ENCODE measurements around the gene IGFLR1. TPM values are rescaled to one million over a fixed set of nuclear protein-coding genes. Genes with fewer than 3 reads are reported as not detected.

IGFLR1 gene
- total RNA-seq, 1 donor from 2014 or later: 2.4 TPM

DNA sequence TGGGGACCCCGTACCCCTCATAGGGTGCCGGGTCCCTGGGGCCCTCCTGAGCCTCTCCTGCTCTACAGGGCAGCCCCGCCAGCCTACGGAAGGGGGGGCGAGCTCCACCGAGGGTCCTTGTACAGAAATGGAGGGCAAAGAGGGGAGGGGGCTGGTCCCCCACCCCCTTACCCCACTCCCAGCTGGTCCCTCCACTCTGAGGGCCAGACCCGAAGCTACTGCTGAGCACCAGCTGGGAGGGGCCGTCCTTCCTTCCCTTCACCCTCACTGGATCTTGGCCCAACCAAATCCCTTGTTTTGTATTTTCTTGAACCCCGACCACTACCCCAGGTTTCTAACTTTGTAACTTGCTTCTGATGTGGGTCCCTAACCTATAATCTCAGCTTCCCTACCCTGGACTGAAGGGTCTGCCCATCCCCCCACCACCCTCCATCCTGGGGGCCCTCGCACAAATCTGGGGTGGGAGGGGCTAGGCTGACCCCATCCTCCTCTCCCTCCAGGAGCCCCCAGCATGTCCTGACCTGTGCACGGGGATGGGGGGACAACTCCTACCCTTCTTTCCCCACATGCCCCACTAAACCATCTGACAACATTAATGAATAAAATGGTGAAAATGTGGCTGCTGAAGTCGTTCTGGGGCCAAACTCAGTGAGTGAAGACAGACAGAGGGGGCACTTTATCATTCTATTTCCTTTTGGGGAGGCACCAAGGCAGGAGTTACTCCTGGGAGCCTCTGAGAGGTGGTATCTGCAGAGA lies 46.1 kb upstream of the IGFLR1 start:
- Histone ChIP-seq H3K79me2 (ENCODE audit: insufficient read depth, low read length) (no peaks in the 10 kb centered on the region), H3K9me3 (ENCODE audit: insufficient read depth, low read depth, low read length) (no peaks in the 10 kb centered on the region), H4K20me1 (ENCODE audit: insufficient read depth, low read length) (no peaks in the 10 kb centered on the region), H3K4me2 (ENCODE audit: low read length) (no peak overlapping the region), H3K4me3 (ENCODE audit: insufficient read depth, low read depth, low read length) (no peak overlapping the region), H3K27ac (ENCODE audit: low read depth, low read length) (no peak overlapping the region), H2AFZ (ENCODE audit: low read depth, low read length) (no peak overlapping the region), H3K27me3 (ENCODE audit: insufficient read depth, low read length) (no peaks in the 10 kb centered on the region), H3K9ac (ENCODE audit: low read length) (no peak overlapping the region), H3K36me3 (ENCODE audit: insufficient read depth, low read length) (no peaks in the 10 kb centered on the region), H3K4me1 (ENCODE audit: insufficient read depth, low read length) (no peaks in the 10 kb centered on the region)
- TF ChIP-seq EZH2 (IDR thresholded peaks at IDR 0.05; ENCODE audit: insufficient read depth, low read length): no peak
- TF ChIP-seq, protein P1, sequence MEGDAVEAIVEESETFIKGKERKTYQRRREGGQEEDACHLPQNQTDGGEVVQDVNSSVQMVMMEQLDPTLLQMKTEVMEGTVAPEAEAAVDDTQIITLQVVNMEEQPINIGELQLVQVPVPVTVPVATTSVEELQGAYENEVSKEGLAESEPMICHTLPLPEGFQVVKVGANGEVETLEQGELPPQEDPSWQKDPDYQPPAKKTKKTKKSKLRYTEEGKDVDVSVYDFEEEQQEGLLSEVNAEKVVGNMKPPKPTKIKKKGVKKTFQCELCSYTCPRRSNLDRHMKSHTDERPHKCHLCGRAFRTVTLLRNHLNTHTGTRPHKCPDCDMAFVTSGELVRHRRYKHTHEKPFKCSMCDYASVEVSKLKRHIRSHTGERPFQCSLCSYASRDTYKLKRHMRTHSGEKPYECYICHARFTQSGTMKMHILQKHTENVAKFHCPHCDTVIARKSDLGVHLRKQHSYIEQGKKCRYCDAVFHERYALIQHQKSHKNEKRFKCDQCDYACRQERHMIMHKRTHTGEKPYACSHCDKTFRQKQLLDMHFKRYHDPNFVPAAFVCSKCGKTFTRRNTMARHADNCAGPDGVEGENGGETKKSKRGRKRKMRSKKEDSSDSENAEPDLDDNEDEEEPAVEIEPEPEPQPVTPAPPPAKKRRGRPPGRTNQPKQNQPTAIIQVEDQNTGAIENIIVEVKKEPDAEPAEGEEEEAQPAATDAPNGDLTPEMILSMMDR (IDR thresholded peaks at IDR 0.05; ENCODE audit: insufficient read depth, low read depth, low read length): no peak
- DNase-seq (ENCODE audit: low read depth): no peak
- no peak for FAIRE-seq
- Mint-ChIP-seq H3K4me1 (ENCODE audit: low read depth, unreplicated experiment) (peaks cover 2% of the 10 kb centered on the region), H3K9me3 (ENCODE audit: unreplicated experiment) (no peaks in the 10 kb centered on the region), H3K27ac (ENCODE audit: unreplicated experiment) (no peak overlapping the region), H3K4me3 (ENCODE audit: unreplicated experiment) (no peak overlapping the region), H3K36me3 (ENCODE audit: low read depth, unreplicated experiment) (no peaks in the 10 kb centered on the region), H3K27me3 (ENCODE audit: low read depth, unreplicated experiment) (peaks cover 31% of the 10 kb centered on the region)

DNA sequence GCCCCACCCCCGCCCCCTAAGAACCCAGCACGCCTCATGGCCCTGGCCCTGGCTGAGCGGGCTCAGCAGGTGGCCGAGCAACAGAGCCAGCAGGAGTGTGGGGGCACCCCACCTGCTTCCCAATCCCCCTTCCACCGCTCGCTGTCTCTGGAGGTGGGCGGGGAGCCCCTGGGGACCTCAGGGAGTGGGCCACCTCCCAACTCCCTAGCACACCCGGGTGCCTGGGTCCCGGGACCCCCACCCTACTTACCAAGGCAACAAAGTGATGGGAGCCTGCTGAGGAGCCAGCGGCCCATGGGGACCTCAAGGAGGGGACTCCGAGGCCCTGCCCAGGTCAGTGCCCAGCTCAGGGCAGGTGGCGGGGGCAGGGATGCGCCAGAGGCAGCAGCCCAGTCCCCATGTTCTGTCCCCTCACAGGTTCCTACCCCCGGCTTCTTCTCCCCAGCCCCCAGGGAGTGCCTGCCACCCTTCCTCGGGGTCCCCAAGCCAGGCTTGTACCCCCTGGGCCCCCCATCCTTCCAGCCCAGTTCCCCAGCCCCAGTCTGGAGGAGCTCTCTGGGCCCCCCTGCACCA lies 45.1 kb upstream of the IGFLR1 start:
- no peak for DNase-seq (ENCODE audit: low read depth)
- H3K9me3 Mint-ChIP-seq (ENCODE audit: unreplicated experiment): no peaks in the 10 kb centered on the region
- TF ChIP-seq, protein P1 (IDR thresholded peaks at IDR 0.05; ENCODE audit: insufficient read depth, low read depth, low read length): no peak
- TF ChIP-seq EZH2 (IDR thresholded peaks at IDR 0.05; ENCODE audit: insufficient read depth, low read length): no peak

More for the DNA sequence above, 45.1 kb upstream of the IGFLR1 start:
- no peaks in the 10 kb centered on the region for H3K36me3 ChIP-seq (ENCODE audit: insufficient read depth, low read length)
- H3K27me3 Mint-ChIP-seq (ENCODE audit: low read depth, unreplicated experiment): peaks cover 31% of the 10 kb centered on the region
- no peaks in the 10 kb centered on the region for H3K79me2 ChIP-seq (ENCODE audit: insufficient read depth, low read length)
- no peak overlapping the region for H3K9ac ChIP-seq (ENCODE audit: low read length)
- no peak overlapping the region for H3K4me3 Mint-ChIP-seq (ENCODE audit: unreplicated experiment)
- H3K9me3 ChIP-seq (ENCODE audit: insufficient read depth, low read depth, low read length): no peaks in the 10 kb centered on the region
- H3K4me3 ChIP-seq (ENCODE audit: insufficient read depth, low read depth, low read length): no peak overlapping the region
- no peak overlapping the region for H3K27ac ChIP-seq (ENCODE audit: low read depth, low read length)
- H3K27me3 ChIP-seq (ENCODE audit: insufficient read depth, low read length): no peaks in the 10 kb centered on the region
- H3K4me1 ChIP-seq (ENCODE audit: insufficient read depth, low read length): no peaks in the 10 kb centered on the region
- H2AFZ ChIP-seq (ENCODE audit: low read depth, low read length): no peak overlapping the region
- H3K4me1 Mint-ChIP-seq (ENCODE audit: low read depth, unreplicated experiment): peaks cover 4% of the 10 kb centered on the region
- no peak overlapping the region for H3K27ac Mint-ChIP-seq (ENCODE audit: unreplicated experiment)
- peaks cover 6% of the 10 kb centered on the region for H3K36me3 Mint-ChIP-seq (ENCODE audit: low read depth, unreplicated experiment)
- no peaks in the 10 kb centered on the region for H4K20me1 ChIP-seq (ENCODE audit: insufficient read depth, low read length)
- H3K4me2 ChIP-seq (ENCODE audit: low read length): no peak overlapping the region
- no peak for FAIRE-seq

Measured in astrocyte (in vitro differentiated cells and primary cell).